HepG2 (cell line): ENCODE results near the gene AFAP1L2. TPM values are rescaled to one million over a fixed set of nuclear protein-coding genes. Genes with fewer than 3 reads are reported as not detected.

Source experiments
- ATAC-seq: fragments of 200-7000 bp; cut with Tn5 transposase; 3 replicates; pipeline ENCODE4 v1.9.1; 2020; ENCODE audit warnings: mild to moderate bottlenecking, moderate library complexity
- BruUV-seq: library from RNA; stranded (reverse); fragments of 400-500 nt; replicated peaks from 2 replicates; lab custom pipeline; 2021; lab: Mats Ljungman, UMichigan
- CTCF ChIA-PET: fragments of 300-600 bp; formaldehyde crosslinking; extraction: SDS; loops from one replicate; lab custom pipeline; 2021; ENCODE audit warnings: low total read pairs, inconsistent platforms, low intra/inter-chr PET ratio; lab: Yijun Ruan, JAX
- POLR2A ChIA-PET: fragments of 350-600 bp; sonication (Branson Sonifier 250); formaldehyde crosslinking; loops from one replicate; lab custom pipeline; 2020; ENCODE audit warnings: antibody characterized with exemption, inconsistent platforms; lab: Yijun Ruan, JAX
- DNase-seq: peaks from one replicate; pipeline ENCODE4 v3.0.0-alpha.2; 2015; ENCODE audit warnings: low spot score
- FAIRE-seq: peaks from 3 replicates; lab custom pipeline; 2011; peaks lifted over from hg19 to GRCh38; lab: Jason Lieb, UNC
- H2AFZ ChIP-seq: one replicate; pipeline ENCODE4 v1.6.1; 2011; ENCODE audit warnings: low read length, inconsistent platforms
- H3K27ac ChIP-seq: fragments of 300-600 bp; 3 replicates; pipeline ENCODE4 v1.8.0; 2011; ENCODE audit warnings: mixed run types, mild to moderate bottlenecking, mixed read lengths, low read length, inconsistent platforms; ENCODE audit not compliant: insufficient read depth; ENCODE audit errors: extremely low read length
- H3K27me3 ChIP-seq, 2 experiments: fragments of 200-600 bp in 1 of 2; 2 replicates in 1 of 2; 3 replicates in 1 of 2; pipeline versions ENCODE4 v1.6.0 to v1.8.0; 2011; ENCODE audit warnings: low read length in 2 of 2, mild to moderate bottlenecking in 2 of 2, moderate library complexity in 2 of 2, inconsistent platforms in 1 of 2; ENCODE audit not compliant: insufficient read depth in 2 of 2, control insufficient read depth in 1 of 2
- H3K36me3 ChIP-seq, 2 experiments: fragments of 200-600 bp in 1 of 2; replicated peaks in 1 of 2; 2 replicates in 1 of 2; 3 replicates in 1 of 2; pipeline versions ENCODE4 v1.5.1 to v1.8.0; 2011; ENCODE audit warnings: low read length in 2 of 2, inconsistent platforms in 1 of 2; ENCODE audit not compliant: insufficient read depth in 2 of 2, control insufficient read depth in 1 of 2
- H3K4me1 ChIP-seq: 2 replicates; pipeline ENCODE4 v1.5.1; 2012; ENCODE audit warnings: low read length, inconsistent platforms; ENCODE audit not compliant: insufficient read depth
- H3K4me2 ChIP-seq: 2 replicates; pipeline ENCODE4 v1.6.0; 2011; ENCODE audit warnings: low read depth, low read length, inconsistent platforms
- H3K4me3 ChIP-seq, 3 experiments: fragments of 200-600 bp in 1 of 3; sonication (generic), shearing (Covaris generic) in 1 of 3; replicated peaks in 1 of 3; 2 replicates each; pipeline ENCODE4 v1.5.1; 2011 to 2016; ENCODE audit warnings: low read length in 3 of 3, inconsistent platforms in 2 of 3, low read depth in 2 of 3, mild to moderate bottlenecking in 2 of 3, control low read depth in 1 of 3, mixed read lengths in 1 of 3; ENCODE audit not compliant: insufficient read depth in 1 of 3
- H3K79me2 ChIP-seq: one replicate; pipeline ENCODE4 v1.6.1; 2011; ENCODE audit warnings: low read length, inconsistent platforms; ENCODE audit not compliant: insufficient read depth
- H3K9ac ChIP-seq: 2 replicates; pipeline ENCODE4 v1.6.0; 2011; ENCODE audit warnings: mild to moderate bottlenecking, low read depth, low read length, inconsistent platforms; ENCODE audit not compliant: insufficient read depth
- H3K9me3 ChIP-seq: 2 replicates; pipeline ENCODE4 v1.5.1; 2012; ENCODE audit warnings: mild to moderate bottlenecking, low read length
- H4K20me1 ChIP-seq: 2 replicates; pipeline ENCODE4 v1.6.0; 2011; ENCODE audit warnings: inconsistent platforms, mild to moderate bottlenecking, low read length, moderate library complexity; ENCODE audit not compliant: insufficient read depth
- CHD2 ChIP-seq: IDR thresholded peaks from 2 replicates; pipeline ENCODE4 v1.6.1; 2011; ENCODE audit warnings: low read depth, low read length, improper control_type of control experiment
- GATA4 ChIP-seq: sonication (generic); IDR thresholded peaks from 2 replicates; pipeline ENCODE4 v1.6.1; 2016; ENCODE audit warnings: antibody characterized with exemption, low read depth, borderline replicate concordance
- KDM1A ChIP-seq: IDR thresholded peaks from 2 replicates; pipeline ENCODE4 v1.6.1; 2016; ENCODE audit warnings: missing compliant biosample characterization
- NR0B2 ChIP-seq: sonication (generic); formaldehyde crosslinking; IDR thresholded peaks from 2 replicates; pipeline ENCODE4 v1.4.0; 2020; ENCODE audit warnings: mild to moderate bottlenecking, missing genetic modification reagents
- PATZ1 ChIP-seq: sonication (generic); formaldehyde crosslinking; IDR thresholded peaks from 2 replicates; pipeline ENCODE4 v1.4.0; 2020; ENCODE audit warnings: missing genetic modification reagents
- PHF8 ChIP-seq: sonication (generic); formaldehyde crosslinking; IDR thresholded peaks from 2 replicates; pipeline ENCODE4 v1.5.0; 2020; ENCODE audit warnings: missing genetic modification reagents
- ZBTB2 ChIP-seq: sonication (generic); formaldehyde crosslinking; IDR thresholded peaks from 2 replicates; pipeline ENCODE4 v1.8.0; 2022; ENCODE audit warnings: low read depth, missing genetic modification reagents
- ZBTB46 ChIP-seq: sonication (generic); formaldehyde crosslinking; IDR thresholded peaks from 2 replicates; pipeline ENCODE4 v1.4.0; 2020; ENCODE audit warnings: mild to moderate bottlenecking, missing genetic modification reagents, borderline replicate concordance
- ZFX ChIP-seq: sonication (generic); formaldehyde crosslinking; IDR thresholded peaks from 2 replicates; pipeline ENCODE4 v1.4.0; 2020; ENCODE audit warnings: mild to moderate bottlenecking, low read depth, missing genetic modification reagents, moderate library complexity
- ZNF652 ChIP-seq: IDR thresholded peaks from 2 replicates; pipeline ENCODE4 v1.6.1; 2016; ENCODE audit warnings: low read depth, borderline replicate concordance
- WGBS: methylation state at CpG from one replicate; pipeline ENCODE4 v1.1.6; 2017; ENCODE audit warnings: low lambda C conversion rate; 5-methylcytosine and 5-hydroxymethylcytosine counted together
- in situ Hi-C: cut with HindIII; loops from 2 replicates; pipeline ENCODE4 v1.10.0; 2017; ENCODE audit warnings: low pct_unique_long_range_greater_than_20kb; ENCODE audit not compliant: extremely low pct_ligation_motif_present
- intact Hi-C: fragments of 100-400 bp; cut with micrococcal nuclease; formaldehyde crosslinking; loops from one replicate; pipeline ENCODE4 v1.10.0; 2022; ENCODE audit not compliant: unreplicated experiment
- polyA plus RNA-seq, 8 experiments: library from polyadenylated mRNA; depleted of rRNA in 3 of 8; stranded (reverse) in 7 of 8; unstranded in 1 of 8; fragments of >200 nt; fragmentation: Illumina TruSeq in 4 of 8; extraction: Trizol in 4 of 8; gene quantifications; 2 replicates each; pipeline versions ENCODE4 v1.2.1 to v1.2.3, GENCODE V29; 2011 to 2016; ENCODE audit warnings: low read depth in 4 of 8, missing spikeins in 1 of 8, mixed read lengths in 1 of 8; ENCODE audit not compliant: insufficient read depth in 1 of 8
- total RNA-seq, 5 experiments: library from RNA; depleted of rRNA; stranded (reverse); fragments of >200 nt; fragmentation: Illumina TruSeq; extraction: Trizol; gene quantifications; 2 replicates each; pipeline ENCODE4 v1.2.3, GENCODE V29; 2016; ENCODE audit warnings: low read depth in 1 of 5

AFAP1L2 gene
- total and polyA plus RNA-seq, 2 of the 13 experiments (the other 11 are each of a cell fraction or from before 2014, with no cell fraction given): not detected

GRCh38 chr10:114408968-114409444 lies 4.7 kb upstream of the AFAP1L2 start:
- ATAC-seq (no peak), FAIRE-seq (no peak), DNase-seq (no peak)
- 16% methylated on average over 5 of the region's 5 CpGs for WGBS
- Histone ChIP-seq H3K27ac (no peak overlapping the region), H4K20me1 (no peaks in the 10 kb centered on the region), H3K4me2 (no peak overlapping the region), H3K36me3 (no peaks in the 10 kb centered on the region), H3K4me3 (no peak overlapping the region), H2AFZ (no peak overlapping the region), H3K9me3 (no peaks in the 10 kb centered on the region), H3K9ac (no peak overlapping the region), H3K79me2 (no peaks in the 10 kb centered on the region), H3K27me3 (peaks cover 9 to 33% of the 10 kb centered on the region in 2 experiments; a peak in 4 of 5 replicates), H3K4me1 (no peaks in the 10 kb centered on the region)
- in situ Hi-C loops: no loop called here
- ChIA-PET POLR2A (no interaction called here), CTCF (no interaction called here)
- intact Hi-C loops: no loop called here
- TF ChIP-seq KDM1A (CRISPR knock-in tag): no peak
- TF ChIP-seq PHF8 (CRISPR knock-in tag): no peak
- TF ChIP-seq GATA4: no peak
- no TSS peak for BruUV-seq

GRCh38 chr10:114408112-114408967 lies 4.0 kb upstream of the AFAP1L2 start:
- in situ Hi-C loops (no loop called here), intact Hi-C loops (no loop called here)
- ChIA-PET POLR2A (no interaction called here), CTCF (no interaction called here)
- no TSS peak for BruUV-seq
- WGBS: 40% methylated on average over 12 of the region's 12 CpGs
- Histone ChIP-seq H3K9ac (no peak overlapping the region), H3K36me3 (no peaks in the 10 kb centered on the region), H3K4me1 (no peaks in the 10 kb centered on the region), H2AFZ (no peak overlapping the region), H3K27ac (no peak overlapping the region), H3K4me3 (no peak overlapping the region), H4K20me1 (no peaks in the 10 kb centered on the region), H3K4me2 (no peak overlapping the region), H3K79me2 (no peaks in the 10 kb centered on the region), H3K9me3 (no peaks in the 10 kb centered on the region), H3K27me3 (peaks cover 11 to 40% of the 10 kb centered on the region in 2 experiments; a peak in 4 of 5 replicates)
- ATAC-seq (no peak), FAIRE-seq (no peak), DNase-seq (no peak)
- TF ChIP-seq ZBTB2 (CRISPR knock-in tag) (no peak), NR0B2 (no peak), PATZ1 (CRISPR knock-in tag) (no peak), ZNF652 (CRISPR knock-in tag) (no peak), ZBTB46 (no peak), ZFX (CRISPR knock-in tag) (no peak), CHD2 (no peak)
